Astrocyte (in vitro differentiated cells and primary cell): ENCODE measurements around the gene LENG1. TPM values are rescaled to one million over a fixed set of nuclear protein-coding genes. Genes with fewer than 3 reads are reported as not detected.

Experiments used
- DNase-seq: peaks from one replicate; pipeline ENCODE4 v3.0.0-alpha.2; 2010; ENCODE audit warnings: low read depth
- FAIRE-seq: peaks from 2 replicates; lab custom pipeline; 2011; peaks lifted over from hg19 to GRCh38; lab: Jason Lieb, UNC
- H2AFZ ChIP-seq: 2 replicates; pipeline ENCODE4 v1.6.0; 2012; ENCODE audit warnings: low read depth, low read length, inconsistent platforms
- H3K27ac ChIP-seq: 2 replicates; pipeline ENCODE4 v1.5.1; 2011; ENCODE audit warnings: low read depth, low read length, inconsistent platforms
- H3K27me3 ChIP-seq: 2 replicates; pipeline ENCODE4 v1.6.0; 2011; ENCODE audit warnings: low read length, inconsistent platforms; ENCODE audit not compliant: insufficient read depth
- H3K36me3 ChIP-seq: 2 replicates; pipeline ENCODE4 v1.5.1; 2011; ENCODE audit warnings: low read length, inconsistent platforms; ENCODE audit not compliant: insufficient read depth
- H3K4me1 ChIP-seq: 2 replicates; pipeline ENCODE4 v1.5.1; 2011; ENCODE audit warnings: low read length, inconsistent platforms; ENCODE audit not compliant: insufficient read depth
- H3K4me2 ChIP-seq: 2 replicates; pipeline ENCODE4 v1.6.0; 2012; ENCODE audit warnings: low read length, inconsistent platforms
- H3K4me3 ChIP-seq: 2 replicates; pipeline ENCODE4 v1.5.1; 2011; ENCODE audit warnings: low read depth, mild to moderate bottlenecking, low read length, inconsistent platforms; ENCODE audit not compliant: insufficient read depth
- H3K79me2 ChIP-seq: 2 replicates; pipeline ENCODE4 v1.6.0; 2012; ENCODE audit warnings: mild to moderate bottlenecking, low read length, inconsistent platforms; ENCODE audit not compliant: insufficient read depth
- H3K9ac ChIP-seq: 2 replicates; pipeline ENCODE4 v1.6.0; 2012; ENCODE audit warnings: mild to moderate bottlenecking, low read length, inconsistent platforms
- H3K9me3 ChIP-seq: 2 replicates; pipeline ENCODE4 v1.5.1; 2012; ENCODE audit warnings: low read depth, mild to moderate bottlenecking, low read length, inconsistent platforms; ENCODE audit not compliant: insufficient read depth
- H4K20me1 ChIP-seq: 2 replicates; pipeline ENCODE4 v1.6.0; 2012; ENCODE audit warnings: low read length, inconsistent platforms; ENCODE audit not compliant: insufficient read depth
- H3K27ac Mint-ChIP-seq: one replicate; pipeline ENCODE4 v1.8.0; 2021; ENCODE audit warnings: mild to moderate bottlenecking, mixed read lengths; ENCODE audit not compliant: unreplicated experiment
- H3K27me3 Mint-ChIP-seq: one replicate; pipeline ENCODE4 v1.8.0; 2021; ENCODE audit warnings: low read depth, mixed read lengths; ENCODE audit not compliant: unreplicated experiment
- H3K36me3 Mint-ChIP-seq: one replicate; pipeline ENCODE4 v1.8.0; 2021; ENCODE audit warnings: low read depth, mixed read lengths; ENCODE audit not compliant: unreplicated experiment
- H3K4me1 Mint-ChIP-seq: one replicate; pipeline ENCODE4 v1.8.0; 2021; ENCODE audit warnings: low read depth, mixed read lengths; ENCODE audit not compliant: unreplicated experiment
- H3K4me3 Mint-ChIP-seq: one replicate; pipeline ENCODE4 v1.8.0; 2021; ENCODE audit warnings: mild to moderate bottlenecking, moderate library complexity, mixed read lengths; ENCODE audit not compliant: unreplicated experiment
- H3K9me3 Mint-ChIP-seq: one replicate; pipeline ENCODE4 v1.8.0; 2021; ENCODE audit warnings: mild to moderate bottlenecking, mixed read lengths; ENCODE audit not compliant: unreplicated experiment
- EZH2 ChIP-seq: IDR thresholded peaks from 2 replicates; pipeline ENCODE4 v1.6.1; 2012; ENCODE audit warnings: mild to moderate bottlenecking, low read length, inconsistent platforms; ENCODE audit not compliant: insufficient read depth
- total RNA-seq: library from RNA; stranded (reverse); gene quantifications from 2 replicates; pipeline ENCODE4 v1.2.1, GENCODE V29; 2021
- TF ChIP-seq, protein P1 (sequence below): IDR thresholded peaks from 2 replicates; pipeline ENCODE4 v1.5.1; 2011; ENCODE audit warnings: low read depth, mild to moderate bottlenecking, inconsistent platforms, low read length, moderate library complexity; ENCODE audit not compliant: insufficient read depth

LENG1 gene
- total RNA-seq, 1 donor from 2014 or later: 4.8 TPM

- Mint-ChIP-seq H3K4me1 (no peaks in the 10 kb centered on the region), H3K27me3 (no peaks in the 10 kb centered on the region), H3K9me3 (no peaks in the 10 kb centered on the region), H3K36me3 (peaks cover 17% of the 10 kb centered on the region), H3K4me3 (no peak overlapping the region), H3K27ac (no peak overlapping the region)
- TF ChIP-seq, protein P1, sequence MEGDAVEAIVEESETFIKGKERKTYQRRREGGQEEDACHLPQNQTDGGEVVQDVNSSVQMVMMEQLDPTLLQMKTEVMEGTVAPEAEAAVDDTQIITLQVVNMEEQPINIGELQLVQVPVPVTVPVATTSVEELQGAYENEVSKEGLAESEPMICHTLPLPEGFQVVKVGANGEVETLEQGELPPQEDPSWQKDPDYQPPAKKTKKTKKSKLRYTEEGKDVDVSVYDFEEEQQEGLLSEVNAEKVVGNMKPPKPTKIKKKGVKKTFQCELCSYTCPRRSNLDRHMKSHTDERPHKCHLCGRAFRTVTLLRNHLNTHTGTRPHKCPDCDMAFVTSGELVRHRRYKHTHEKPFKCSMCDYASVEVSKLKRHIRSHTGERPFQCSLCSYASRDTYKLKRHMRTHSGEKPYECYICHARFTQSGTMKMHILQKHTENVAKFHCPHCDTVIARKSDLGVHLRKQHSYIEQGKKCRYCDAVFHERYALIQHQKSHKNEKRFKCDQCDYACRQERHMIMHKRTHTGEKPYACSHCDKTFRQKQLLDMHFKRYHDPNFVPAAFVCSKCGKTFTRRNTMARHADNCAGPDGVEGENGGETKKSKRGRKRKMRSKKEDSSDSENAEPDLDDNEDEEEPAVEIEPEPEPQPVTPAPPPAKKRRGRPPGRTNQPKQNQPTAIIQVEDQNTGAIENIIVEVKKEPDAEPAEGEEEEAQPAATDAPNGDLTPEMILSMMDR: no peak
- no peak for TF ChIP-seq EZH2
- Histone ChIP-seq H3K4me3 (no peak overlapping the region), H2AFZ (no peak overlapping the region), H3K9ac (no peak overlapping the region), H3K36me3 (peaks cover 4% of the 10 kb centered on the region), H3K4me1 (no peaks in the 10 kb centered on the region), H3K27me3 (no peaks in the 10 kb centered on the region), H3K4me2 (no peak overlapping the region), H3K27ac (no peak overlapping the region), H3K9me3 (no peaks in the 10 kb centered on the region), H4K20me1 (no peaks in the 10 kb centered on the region), H3K79me2 (no peaks in the 10 kb centered on the region)
- no peak for FAIRE-seq
- DNase-seq: no peak
Observed at GRCh38 chr19:54128796-54129616, 30.5 kb downstream of the LENG1 start.

DNA sequence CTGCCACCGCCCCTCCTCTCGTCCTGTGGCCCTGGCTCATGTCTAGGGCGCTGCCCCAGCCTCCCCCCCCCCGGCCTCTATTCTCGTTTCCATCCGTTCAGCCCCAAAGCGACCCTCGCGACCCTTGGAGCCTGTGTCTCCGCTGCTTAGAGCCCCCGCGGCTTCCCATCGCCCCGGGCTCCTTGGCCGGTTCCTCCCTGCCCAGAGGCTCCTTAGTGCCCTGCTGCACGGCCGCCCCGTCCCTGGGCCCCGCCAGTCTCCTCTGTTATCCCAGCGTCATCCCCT is 31.1 kb downstream of the LENG1 start:
- H3K4me3 Mint-ChIP-seq: no peak overlapping the region
- Histone ChIP-seq H3K79me2 (no peaks in the 10 kb centered on the region), H3K27me3 (no peaks in the 10 kb centered on the region), H3K9me3 (no peaks in the 10 kb centered on the region), H2AFZ (no peak overlapping the region), H3K4me1 (no peaks in the 10 kb centered on the region), H3K27ac (no peak overlapping the region), H4K20me1 (no peaks in the 10 kb centered on the region), H3K36me3 (peaks cover 7% of the 10 kb centered on the region), H3K4me3 (no peak overlapping the region), H3K9ac (no peak overlapping the region), H3K4me2 (no peak overlapping the region)
- H3K27ac Mint-ChIP-seq: no peak overlapping the region
- DNase-seq (no peak), FAIRE-seq (no peak)
- peaks cover 17% of the 10 kb centered on the region for H3K36me3 Mint-ChIP-seq
- no peaks in the 10 kb centered on the region for H3K4me1 Mint-ChIP-seq
- no peak for TF ChIP-seq EZH2
- TF ChIP-seq, protein P1: no peak
- H3K9me3 Mint-ChIP-seq: no peaks in the 10 kb centered on the region
- no peaks in the 10 kb centered on the region for H3K27me3 Mint-ChIP-seq
